ENCODE data around the gene VAV3.

The VAV3 gene

GRCh38 chr1:107683191-107683657, 281.8 kb downstream of the VAV3 start:
- intact Hi-C loops (cut with micrococcal nuclease), result no loop called here
- no peaks in the 10 kb centered on the region for H3K27me3 Mint-ChIP-seq
- no peak overlapping the region for H3K4me3 Mint-ChIP-seq
- H3K4me1 Mint-ChIP-seq (ENCODE audit: low read depth), result no peaks in the 10 kb centered on the region
- no peak overlapping the region for H3K27ac Mint-ChIP-seq
- H3K36me3 Mint-ChIP-seq (ENCODE audit: low read depth), result no peaks in the 10 kb centered on the region
- H3K9me3 Mint-ChIP-seq, result no peaks in the 10 kb centered on the region

- Mint-ChIP-seq H3K27me3 (no peaks in the 10 kb centered on the region), H3K36me3 (ENCODE audit: low read depth) (no peaks in the 10 kb centered on the region)
These were observed 282.5 kb downstream of the VAV3 start for GRCh38 chr1:107682467-107682866.

GRCh38 chr1:107681001-107681479, 283.9 kb downstream of the VAV3 start:
- Mint-ChIP-seq H3K27ac (no peak overlapping the region), H3K27me3 (no peaks in the 10 kb centered on the region), H3K4me3 (no peak overlapping the region), H3K9me3 (no peaks in the 10 kb centered on the region), H3K36me3 (ENCODE audit: low read depth) (no peaks in the 10 kb centered on the region), H3K4me1 (ENCODE audit: low read depth) (no peaks in the 10 kb centered on the region)
- intact Hi-C loops (cut with micrococcal nuclease), result no loop called here

More at GRCh38 chr1:107682467-107682866, 282.5 kb downstream of the VAV3 start:
- no peaks in the 10 kb centered on the region for H3K9me3 Mint-ChIP-seq
- intact Hi-C loops (cut with micrococcal nuclease), result no loop called here
- H3K4me3 Mint-ChIP-seq, result no peak overlapping the region
- no peak overlapping the region for H3K27ac Mint-ChIP-seq
- H3K4me1 Mint-ChIP-seq (ENCODE audit: low read depth), result no peaks in the 10 kb centered on the region

- H3K27ac Mint-ChIP-seq, result no peak overlapping the region
- no peaks in the 10 kb centered on the region for H3K4me1 Mint-ChIP-seq (ENCODE audit: low read depth)
- intact Hi-C loops (cut with micrococcal nuclease), result no loop called here
- H3K9me3 Mint-ChIP-seq, result peaks cover 3% of the 10 kb centered on the region
- H3K36me3 Mint-ChIP-seq (ENCODE audit: low read depth), result peaks cover 3% of the 10 kb centered on the region
- H3K27me3 Mint-ChIP-seq, result no peaks in the 10 kb centered on the region
- H3K4me3 Mint-ChIP-seq, result no peak overlapping the region
These were observed 284.4 kb downstream of the VAV3 start for GRCh38 chr1:107680579-107680985.

GRCh38 chr1:107679411-107679953, 285.5 kb downstream of the VAV3 start:
- peaks cover 13% of the 10 kb centered on the region for H3K36me3 Mint-ChIP-seq (ENCODE audit: low read depth)
- no peak overlapping the region for H3K27ac Mint-ChIP-seq
- no peak overlapping the region for H3K4me3 Mint-ChIP-seq
- intact Hi-C loops (cut with micrococcal nuclease), result no loop called here
- H3K27me3 Mint-ChIP-seq, result no peaks in the 10 kb centered on the region
- H3K9me3 Mint-ChIP-seq, result peaks cover 8% of the 10 kb centered on the region
- H3K4me1 Mint-ChIP-seq (ENCODE audit: low read depth), result no peaks in the 10 kb centered on the region

- intact Hi-C loops (cut with micrococcal nuclease), result no loop called here
- Mint-ChIP-seq H3K27me3 (no peaks in the 10 kb centered on the region), H3K27ac (no peak overlapping the region), H3K36me3 (ENCODE audit: low read depth) (peaks cover 16% of the 10 kb centered on the region), H3K4me3 (no peak overlapping the region), H3K4me1 (ENCODE audit: low read depth) (no peaks in the 10 kb centered on the region), H3K9me3 (peaks cover 8% of the 10 kb centered on the region)
These were observed 286.0 kb downstream of the VAV3 start for GRCh38 chr1:107678993-107679392.

- no peak overlapping the region for H3K4me3 Mint-ChIP-seq
- intact Hi-C loops (cut with micrococcal nuclease), result no loop called here
- H3K27ac Mint-ChIP-seq, result no peak overlapping the region
- H3K4me1 Mint-ChIP-seq (ENCODE audit: low read depth), result peaks cover 6% of the 10 kb centered on the region
- no peaks in the 10 kb centered on the region for H3K27me3 Mint-ChIP-seq
- peaks cover 22% of the 10 kb centered on the region for H3K36me3 Mint-ChIP-seq (ENCODE audit: low read depth)
- H3K9me3 Mint-ChIP-seq, result peaks cover 8% of the 10 kb centered on the region
These were observed 287.3 kb downstream of the VAV3 start for GRCh38 chr1:107677697-107678096.

GRCh38 chr1:107674486-107674885, 290.5 kb downstream of the VAV3 start:
- Mint-ChIP-seq H3K27ac (no peak overlapping the region), H3K4me3 (no peak overlapping the region), H3K27me3 (no peaks in the 10 kb centered on the region), H3K36me3 (ENCODE audit: low read depth) (peaks cover 27% of the 10 kb centered on the region), H3K4me1 (ENCODE audit: low read depth) (peaks cover 11% of the 10 kb centered on the region), H3K9me3 (peaks cover 8% of the 10 kb centered on the region)
- intact Hi-C loops (cut with micrococcal nuclease), result no loop called here

GRCh38 chr1:107673006-107673405, 292.0 kb downstream of the VAV3 start:
- H3K9me3 Mint-ChIP-seq, result peaks cover 8% of the 10 kb centered on the region
- no peak overlapping the region for H3K4me3 Mint-ChIP-seq
- intact Hi-C loops (cut with micrococcal nuclease), result no loop called here
- peaks cover 30% of the 10 kb centered on the region for H3K36me3 Mint-ChIP-seq (ENCODE audit: low read depth)
- peaks cover 11% of the 10 kb centered on the region for H3K4me1 Mint-ChIP-seq (ENCODE audit: low read depth)
- H3K27me3 Mint-ChIP-seq, result no peaks in the 10 kb centered on the region
- H3K27ac Mint-ChIP-seq, result no peak overlapping the region

- Mint-ChIP-seq H3K9me3 (peaks cover 5% of the 10 kb centered on the region), H3K27me3 (no peaks in the 10 kb centered on the region), H3K36me3 (ENCODE audit: low read depth) (peaks cover 34% of the 10 kb centered on the region), H3K4me1 (ENCODE audit: low read depth) (peaks cover 11% of the 10 kb centered on the region), H3K4me3 (no peak overlapping the region), H3K27ac (no peak overlapping the region)
- intact Hi-C loops (cut with micrococcal nuclease), result no loop called here
These were observed 294.5 kb downstream of the VAV3 start for GRCh38 chr1:107670397-107671040.

GRCh38 chr1:107669996-107670395, 295.0 kb downstream of the VAV3 start:
- H3K4me3 Mint-ChIP-seq, result no peak overlapping the region
- peaks cover 35% of the 10 kb centered on the region for H3K36me3 Mint-ChIP-seq (ENCODE audit: low read depth)
- intact Hi-C loops (cut with micrococcal nuclease), result no loop called here
- H3K9me3 Mint-ChIP-seq, result no peaks in the 10 kb centered on the region
- peaks cover 11% of the 10 kb centered on the region for H3K4me1 Mint-ChIP-seq (ENCODE audit: low read depth)
- H3K27ac Mint-ChIP-seq, result no peak overlapping the region
- no peaks in the 10 kb centered on the region for H3K27me3 Mint-ChIP-seq

- no peak overlapping the region for H3K27ac Mint-ChIP-seq
- no peak overlapping the region for H3K4me3 Mint-ChIP-seq
- intact Hi-C loops (cut with micrococcal nuclease), result no loop called here
- H3K27me3 Mint-ChIP-seq, result no peaks in the 10 kb centered on the region
- H3K4me1 Mint-ChIP-seq (ENCODE audit: low read depth), result peaks cover 11% of the 10 kb centered on the region
- peaks cover 34% of the 10 kb centered on the region for H3K36me3 Mint-ChIP-seq (ENCODE audit: low read depth)
- H3K9me3 Mint-ChIP-seq, result no peaks in the 10 kb centered on the region
These were observed 296.2 kb downstream of the VAV3 start for GRCh38 chr1:107668762-107669161.

- Mint-ChIP-seq H3K27me3 (no peaks in the 10 kb centered on the region), H3K9me3 (no peaks in the 10 kb centered on the region), H3K27ac (no peak overlapping the region), H3K4me3 (no peak overlapping the region), H3K36me3 (ENCODE audit: low read depth) (peaks cover 28% of the 10 kb centered on the region), H3K4me1 (ENCODE audit: low read depth) (peaks cover 3% of the 10 kb centered on the region)
- intact Hi-C loops (cut with micrococcal nuclease), result no loop called here
These were observed 298.5 kb downstream of the VAV3 start for GRCh38 chr1:107666493-107666892.

- H3K27ac Mint-ChIP-seq, result no peak overlapping the region
- H3K36me3 Mint-ChIP-seq (ENCODE audit: low read depth), result peaks cover 23% of the 10 kb centered on the region
- no peaks in the 10 kb centered on the region for H3K9me3 Mint-ChIP-seq
- H3K4me3 Mint-ChIP-seq, result no peak overlapping the region
- no peaks in the 10 kb centered on the region for H3K27me3 Mint-ChIP-seq
- no peaks in the 10 kb centered on the region for H3K4me1 Mint-ChIP-seq (ENCODE audit: low read depth)
- intact Hi-C loops (cut with micrococcal nuclease), result no loop called here
These were observed 299.7 kb downstream of the VAV3 start for GRCh38 chr1:107664982-107665925.
